Activated T-helper 2 cell treated with anti-CD3 and anti-CD28 coated beads, Interferon-gamma antibody, Interleukin-2, Interleukin-4, amounts not matched to agents 10 μg/mL and 5 μg/mL and 100 μg/mL, durations not matched to agents 14 hours and 24 hours and 36 hours (primary cell): ENCODE measurements around the gene CBX7. TPM values are rescaled to one million over a fixed set of nuclear protein-coding genes. Genes with fewer than 3 reads are reported as not detected.

ENCODE experiments used
- DNase-seq: peaks from one replicate; pipeline ENCODE4 v3.0.0; 2021; ENCODE audit warnings: low spot score
- H3K27ac Mint-ChIP-seq: one replicate; pipeline ENCODE4 v1.8.0; 2021; ENCODE audit warnings: mixed read lengths
- H3K27me3 Mint-ChIP-seq: one replicate; pipeline ENCODE4 v1.8.0; 2021; ENCODE audit warnings: low read depth, mixed read lengths
- H3K36me3 Mint-ChIP-seq: one replicate; pipeline ENCODE4 v1.8.0; 2021; ENCODE audit warnings: low read depth, mixed read lengths
- H3K4me1 Mint-ChIP-seq: one replicate; pipeline ENCODE4 v1.8.0; 2021; ENCODE audit warnings: low read depth, mixed read lengths
- H3K4me3 Mint-ChIP-seq: one replicate; pipeline ENCODE4 v1.8.0; 2021; ENCODE audit warnings: low read depth, mild to moderate bottlenecking, moderate library complexity, mixed read lengths
- H3K9me3 Mint-ChIP-seq: one replicate; pipeline ENCODE4 v1.8.0; 2021; ENCODE audit warnings: mixed read lengths
- intact Hi-C: fragments of 100-400 bp; cut with micrococcal nuclease; formaldehyde crosslinking; loops from one replicate; pipeline ENCODE4 v1.15.1; 2023
- total RNA-seq: library from RNA; stranded (reverse); gene quantifications from 2 replicates; pipeline ENCODE4 v1.2.3, GENCODE V29; 2022

Gene CBX7
- total RNA-seq, 1 donor from 2014 or later, result 11.8 TPM

DNA sequence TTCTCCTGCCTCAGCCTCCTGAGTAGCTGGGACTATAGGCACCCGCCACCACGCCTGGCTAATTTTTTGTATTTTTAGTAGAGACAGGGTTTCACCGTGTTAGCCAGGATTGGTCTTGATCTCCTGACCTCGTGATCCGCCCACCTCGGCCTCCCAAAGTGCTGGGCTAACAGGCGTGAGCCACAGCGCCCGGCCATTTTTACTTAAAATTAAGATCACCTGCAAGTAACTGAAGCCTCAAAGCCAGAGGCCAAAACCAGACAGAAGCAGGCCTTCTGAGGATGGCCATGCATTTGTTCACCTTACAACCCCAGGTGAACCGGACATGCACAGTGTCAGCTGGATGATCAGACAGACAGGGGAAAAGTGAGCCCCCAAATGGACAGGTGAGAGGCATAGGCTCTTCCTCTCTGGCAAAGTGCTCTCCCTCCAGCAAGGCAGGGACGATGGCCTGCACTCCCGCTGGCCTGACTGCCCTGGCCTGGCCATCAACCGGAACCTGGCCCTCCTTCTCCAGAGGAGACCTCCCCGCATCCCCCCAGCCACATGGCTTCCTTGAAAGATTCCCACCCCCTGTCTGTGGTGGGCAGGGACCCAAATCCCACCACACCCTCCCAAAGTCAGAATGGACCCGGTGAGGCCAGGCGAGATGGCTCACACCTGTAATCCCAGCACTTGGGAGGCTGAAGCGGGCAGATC lies 29.6 kb downstream of the CBX7 start:
- intact Hi-C loops, result no loop called here
- Mint-ChIP-seq H3K27me3 (no peaks in the 10 kb centered on the region), H3K27ac (no peak overlapping the region), H3K9me3 (no peaks in the 10 kb centered on the region), H3K36me3 (no peaks in the 10 kb centered on the region), H3K4me1 (peaks cover 13% of the 10 kb centered on the region), H3K4me3 (no peak overlapping the region)
- no peak for DNase-seq

DNA sequence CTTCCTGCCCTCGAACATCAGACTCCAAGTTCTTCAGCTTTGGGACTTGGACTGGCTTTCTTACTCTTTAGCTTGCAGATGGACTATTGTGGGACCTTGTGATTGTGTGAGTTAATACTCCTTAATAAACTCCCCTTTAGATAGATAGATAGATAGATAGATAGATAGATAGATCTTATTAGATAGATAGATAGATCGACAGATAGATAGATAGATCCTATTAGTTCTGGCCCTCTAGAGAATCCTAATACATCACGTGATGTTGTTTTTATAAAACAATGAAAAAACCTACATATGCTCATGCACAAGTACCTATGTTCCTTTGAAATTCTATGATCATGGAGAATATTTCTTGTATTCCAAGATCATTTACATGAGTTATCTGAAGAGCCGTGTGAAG lies 31.5 kb downstream of the CBX7 start:
- Mint-ChIP-seq H3K27me3 (no peaks in the 10 kb centered on the region), H3K9me3 (no peaks in the 10 kb centered on the region), H3K4me3 (no peak overlapping the region), H3K4me1 (peaks cover 29% of the 10 kb centered on the region), H3K36me3 (no peaks in the 10 kb centered on the region), H3K27ac (no peak overlapping the region)
- DNase-seq, result no peak
- intact Hi-C loops, result no loop called here

DNA sequence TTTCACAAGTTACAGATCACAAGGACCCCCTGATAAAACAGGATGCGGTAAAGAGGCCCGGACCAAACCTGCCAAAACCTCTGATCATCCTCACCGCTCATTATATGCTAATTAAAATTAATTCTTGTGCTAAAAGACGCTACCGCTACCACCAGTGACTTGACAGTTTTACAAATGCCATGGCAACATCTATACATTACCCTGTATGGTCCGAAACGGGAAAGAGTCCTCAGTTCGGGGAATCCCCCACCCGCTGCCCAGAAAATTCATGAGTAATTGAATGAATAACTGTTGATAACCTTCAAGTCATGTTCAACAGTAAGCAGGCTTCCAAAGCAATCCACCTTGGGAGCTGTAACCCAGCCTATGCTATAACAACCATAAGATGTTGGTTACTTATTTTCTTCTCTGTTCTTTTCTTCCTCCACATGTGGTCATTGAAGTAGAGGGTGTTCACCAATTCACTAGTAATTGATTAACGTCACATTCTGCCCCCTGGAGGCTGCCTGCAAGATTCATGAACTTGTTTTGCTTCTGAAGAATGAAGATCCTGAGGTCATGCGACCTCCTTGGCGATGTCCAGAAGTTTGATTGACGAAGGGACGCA lies 34.8 kb downstream of the CBX7 start:
- Mint-ChIP-seq H3K4me1 (peaks cover 50% of the 10 kb centered on the region), H3K9me3 (no peaks in the 10 kb centered on the region), H3K27me3 (no peaks in the 10 kb centered on the region), H3K27ac (peak overlapping the region; percentile 90), H3K4me3 (peak overlapping the region; percentile 41), H3K36me3 (no peaks in the 10 kb centered on the region)
- intact Hi-C loops, result loop anchor here (1.0 to 5.0 kb wide), 5 partner anchors 27 to 247 kb away; partner anchors contain the start of genes APOBEC3C and APOBEC3G
- peak; percentile 58 for DNase-seq

DNA sequence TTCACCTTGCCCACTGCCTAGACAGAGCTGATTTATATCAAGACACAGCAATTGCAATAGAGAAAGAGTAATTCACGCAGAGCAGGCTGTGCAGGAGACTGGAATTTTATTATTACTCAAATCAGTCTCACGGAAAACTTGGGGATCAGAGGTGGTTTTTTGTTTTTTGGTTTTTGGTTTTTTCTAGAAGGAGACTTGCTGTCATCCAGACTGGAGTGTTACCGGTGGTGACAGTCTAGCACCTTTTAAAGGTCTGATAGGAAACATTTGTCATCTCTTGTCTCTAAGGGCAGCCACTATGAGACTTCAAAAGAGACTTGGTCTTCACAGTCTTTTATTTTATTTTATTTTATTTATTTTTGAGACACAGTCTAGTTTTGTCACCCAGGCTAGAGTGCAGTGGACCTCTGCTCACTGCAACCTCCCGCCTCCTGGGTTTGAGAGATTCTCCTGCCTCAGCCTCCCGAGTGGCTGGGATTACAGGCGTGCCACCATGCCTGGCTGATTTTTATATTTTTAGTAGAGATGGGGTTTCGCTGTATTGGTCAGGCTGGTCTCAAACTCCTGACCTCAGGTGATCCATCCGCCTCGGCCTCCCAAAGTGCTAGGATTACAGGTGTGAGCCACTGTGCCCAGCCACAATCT lies 36.4 kb downstream of the CBX7 start:
- Mint-ChIP-seq H3K9me3 (no peaks in the 10 kb centered on the region), H3K36me3 (no peaks in the 10 kb centered on the region), H3K27ac (peak overlapping the region; percentile 90), H3K4me1 (peaks cover 44% of the 10 kb centered on the region), H3K4me3 (no peak overlapping the region), H3K27me3 (no peaks in the 10 kb centered on the region)
- intact Hi-C loops, result loop anchor here (2.0 to 5.0 kb wide), 4 partner anchors 25 to 245 kb away; partner anchors contain the start of gene APOBEC3C
- DNase-seq, result no peak

DNA sequence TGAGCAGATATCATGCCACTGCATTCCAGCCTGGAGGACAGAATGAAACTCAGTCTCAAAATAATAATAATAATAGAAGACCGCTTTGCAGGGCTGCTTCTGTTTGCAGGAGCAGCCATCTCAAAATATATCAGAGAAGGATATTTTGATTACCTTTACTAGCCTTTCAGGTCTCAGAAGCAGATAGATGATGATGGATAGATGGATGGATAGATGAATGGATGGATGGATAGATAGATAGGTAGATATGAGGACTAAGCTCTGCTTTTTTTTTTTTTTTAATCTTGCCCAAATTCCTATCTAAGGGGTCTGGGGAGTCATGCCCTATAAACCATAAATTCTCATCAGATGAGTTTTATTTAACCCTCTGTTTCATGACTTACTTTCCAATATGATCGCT lies 36.9 kb downstream of the CBX7 start:
- Mint-ChIP-seq H3K9me3 (no peaks in the 10 kb centered on the region), H3K4me1 (peaks cover 48% of the 10 kb centered on the region), H3K36me3 (no peaks in the 10 kb centered on the region), H3K4me3 (no peak overlapping the region), H3K27me3 (no peaks in the 10 kb centered on the region), H3K27ac (peak overlapping the region; percentile 56)
- no peak for DNase-seq
- intact Hi-C loops, result loop anchor here (5.0 kb wide), 1 partner anchor 173 kb away; no protein-coding TSS in a partner anchor

DNA sequence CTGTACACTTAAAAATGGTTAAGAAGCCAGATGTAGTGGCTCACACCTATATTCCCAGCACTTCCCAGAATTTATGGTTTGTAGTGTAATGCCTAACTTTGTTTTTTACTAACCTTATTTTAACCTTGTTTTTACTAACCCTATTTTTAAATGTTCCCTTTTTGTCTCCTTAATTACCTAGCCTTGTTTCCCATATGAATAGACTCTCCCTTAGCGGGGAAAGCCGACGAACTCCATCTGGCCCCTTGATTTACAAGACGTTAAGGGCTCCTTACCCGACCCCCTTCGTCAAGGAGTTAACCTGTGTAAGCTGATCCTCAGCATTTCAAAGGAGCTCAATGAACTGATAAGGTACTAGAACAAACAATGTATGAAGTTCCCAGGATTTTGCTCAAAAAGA lies 38.4 kb downstream of the CBX7 start:
- no peak overlapping the region for H3K27ac Mint-ChIP-seq
- H3K27me3 Mint-ChIP-seq, result no peaks in the 10 kb centered on the region
- intact Hi-C loops, result no loop called here
- H3K9me3 Mint-ChIP-seq, result no peaks in the 10 kb centered on the region
- H3K4me3 Mint-ChIP-seq, result no peak overlapping the region
- H3K4me1 Mint-ChIP-seq, result peaks cover 48% of the 10 kb centered on the region
- DNase-seq, result no peak
- H3K36me3 Mint-ChIP-seq, result no peaks in the 10 kb centered on the region

DNA sequence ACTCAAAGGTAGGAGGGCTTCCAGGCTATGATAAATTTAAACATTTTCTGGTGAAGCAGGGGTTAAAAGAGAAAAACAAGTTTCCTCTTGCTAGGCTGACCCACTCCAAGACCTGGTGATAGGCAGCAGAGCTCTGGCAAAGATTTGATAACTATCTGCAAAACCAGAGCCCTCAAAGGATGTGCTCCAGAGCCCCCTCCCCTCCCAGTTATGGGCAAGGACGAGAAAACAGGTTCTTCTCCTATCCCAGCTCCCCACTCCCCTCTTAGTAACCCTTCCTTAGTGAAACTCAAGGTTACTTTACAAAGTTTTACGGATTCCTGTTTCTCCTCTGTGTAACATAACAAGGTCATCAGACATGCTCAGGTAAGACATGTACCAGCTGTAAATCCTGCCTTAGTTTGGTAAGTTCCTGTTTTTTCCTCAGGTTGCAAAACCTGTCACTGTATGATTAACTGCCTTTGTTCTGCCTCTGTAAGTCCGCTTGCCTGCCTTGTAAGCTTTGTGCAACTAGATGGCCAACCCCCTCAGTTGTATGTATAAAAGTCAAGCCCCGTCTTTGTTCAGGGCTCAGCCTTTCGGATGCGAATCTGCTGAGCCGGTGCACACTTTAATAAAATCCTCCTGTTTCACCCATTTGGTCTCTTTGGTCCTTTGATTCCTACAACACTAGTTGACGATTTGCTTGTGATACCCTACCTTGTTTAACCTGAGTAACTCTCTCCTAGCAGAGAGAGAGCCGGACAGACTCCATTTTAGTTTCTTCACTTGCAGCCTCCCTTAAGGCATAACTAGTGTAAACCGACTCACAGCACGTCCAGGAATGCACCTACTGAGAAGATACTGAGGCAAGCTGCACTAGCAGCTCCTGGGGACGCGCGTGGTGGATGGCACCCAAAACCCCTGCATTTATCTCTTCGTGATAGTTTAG lies 41.6 kb downstream of the CBX7 start:
- Mint-ChIP-seq H3K4me1 (peaks cover 26% of the 10 kb centered on the region), H3K9me3 (no peaks in the 10 kb centered on the region), H3K4me3 (no peak overlapping the region), H3K27me3 (no peaks in the 10 kb centered on the region), H3K27ac (peak overlapping the region; percentile 9), H3K36me3 (no peaks in the 10 kb centered on the region)
- no peak for DNase-seq
- intact Hi-C loops, result no loop called here

DNA sequence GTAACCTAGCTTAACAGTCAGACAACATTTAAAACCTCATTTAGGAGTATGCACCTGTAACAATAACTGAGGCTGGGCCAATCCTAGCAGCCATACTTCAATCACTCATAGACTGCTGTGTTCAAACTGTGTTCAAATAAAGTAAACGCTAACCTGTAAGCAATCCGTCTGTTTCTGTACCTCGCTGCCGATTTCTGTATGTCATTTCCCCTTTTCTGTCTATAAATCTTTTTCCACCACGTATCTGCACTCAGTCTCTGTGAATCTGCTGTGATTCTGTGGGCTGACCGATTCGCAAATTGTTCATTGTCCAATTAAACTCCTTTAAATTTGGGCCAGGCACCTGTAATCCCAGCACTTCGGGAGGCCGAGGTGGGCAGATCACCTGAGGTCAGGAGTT lies 43.1 kb downstream of the CBX7 start:
- DNase-seq, result no peak
- Mint-ChIP-seq H3K4me3 (no peak overlapping the region), H3K36me3 (no peaks in the 10 kb centered on the region), H3K9me3 (no peaks in the 10 kb centered on the region), H3K4me1 (peaks cover 14% of the 10 kb centered on the region), H3K27me3 (no peaks in the 10 kb centered on the region), H3K27ac (no peak overlapping the region)
- intact Hi-C loops, result no loop called here

DNA sequence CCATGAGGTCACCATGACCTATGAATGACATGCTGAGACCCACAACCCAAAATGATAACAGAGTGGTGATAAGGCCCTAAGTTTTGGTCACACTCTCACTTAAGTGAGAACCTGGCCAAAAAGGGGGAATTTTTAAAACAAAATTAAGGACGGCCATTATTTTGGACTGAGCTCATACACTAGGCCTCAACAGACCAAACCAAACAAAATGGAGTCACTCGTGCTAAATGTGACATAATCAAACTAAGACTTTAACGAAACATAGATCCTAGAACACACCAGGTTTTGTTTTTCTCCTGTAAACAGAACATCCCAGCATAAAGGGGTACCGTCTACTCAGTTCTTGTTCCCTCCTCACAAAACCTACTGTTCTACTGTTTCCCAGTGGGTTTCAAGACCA lies 44.0 kb downstream of the CBX7 start:
- Mint-ChIP-seq H3K9me3 (no peaks in the 10 kb centered on the region), H3K27me3 (no peaks in the 10 kb centered on the region), H3K4me3 (no peak overlapping the region), H3K4me1 (peaks cover 10% of the 10 kb centered on the region), H3K36me3 (no peaks in the 10 kb centered on the region), H3K27ac (no peak overlapping the region)
- no peak for DNase-seq
- intact Hi-C loops, result no loop called here

DNA sequence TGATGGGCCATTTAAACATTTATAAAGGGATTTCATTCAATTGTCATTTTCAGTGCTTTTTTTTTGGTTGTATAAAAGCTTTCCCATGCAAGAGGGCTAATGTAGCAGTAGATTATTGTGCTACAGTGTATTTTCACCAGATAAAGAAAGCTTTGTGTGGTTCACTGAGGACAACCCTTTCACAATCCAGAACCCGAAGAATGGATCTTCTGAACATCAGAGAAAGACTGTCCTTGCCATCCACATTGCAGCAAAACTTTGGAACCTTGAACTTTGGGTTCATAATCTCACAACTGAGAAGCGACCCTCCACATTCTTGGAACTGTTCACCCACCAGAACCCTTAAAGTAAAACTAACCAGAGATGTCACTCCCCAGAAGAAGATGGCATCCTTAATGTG lies 46.2 kb downstream of the CBX7 start:
- H3K36me3 Mint-ChIP-seq, result no peaks in the 10 kb centered on the region
- H3K4me3 Mint-ChIP-seq, result no peak overlapping the region
- H3K9me3 Mint-ChIP-seq, result no peaks in the 10 kb centered on the region
- DNase-seq, result no peak
- H3K27me3 Mint-ChIP-seq, result no peaks in the 10 kb centered on the region
- H3K4me1 Mint-ChIP-seq, result peaks cover 9% of the 10 kb centered on the region
- no peak overlapping the region for H3K27ac Mint-ChIP-seq
- intact Hi-C loops, result no loop called here

DNA sequence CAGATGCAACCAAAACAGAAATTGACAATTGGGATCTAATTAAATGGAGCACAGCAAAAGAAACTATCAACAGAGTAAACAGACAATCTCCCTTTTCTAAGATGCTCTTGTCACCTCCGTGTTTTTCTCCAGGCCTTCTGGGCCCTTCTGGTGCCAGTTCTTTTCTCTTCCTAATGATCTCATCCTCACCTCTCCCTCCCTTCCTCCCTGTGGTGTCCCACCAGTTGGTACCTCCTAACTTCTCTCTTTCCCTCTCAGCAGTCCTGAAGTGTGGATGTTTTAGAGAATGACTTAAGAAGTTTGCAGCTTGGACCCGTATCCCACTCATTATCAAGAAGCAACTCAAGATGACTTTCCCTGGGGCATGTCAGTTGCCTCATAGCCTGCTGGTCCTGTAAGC lies 49.0 kb downstream of the CBX7 start:
- intact Hi-C loops, result no loop called here
- DNase-seq, result no peak
- H3K4me3 Mint-ChIP-seq, result no peak overlapping the region
- H3K4me1 Mint-ChIP-seq, result peaks cover 25% of the 10 kb centered on the region
- no peaks in the 10 kb centered on the region for H3K36me3 Mint-ChIP-seq
- H3K9me3 Mint-ChIP-seq, result no peaks in the 10 kb centered on the region
- H3K27ac Mint-ChIP-seq, result no peak overlapping the region
- H3K27me3 Mint-ChIP-seq, result no peaks in the 10 kb centered on the region

DNA sequence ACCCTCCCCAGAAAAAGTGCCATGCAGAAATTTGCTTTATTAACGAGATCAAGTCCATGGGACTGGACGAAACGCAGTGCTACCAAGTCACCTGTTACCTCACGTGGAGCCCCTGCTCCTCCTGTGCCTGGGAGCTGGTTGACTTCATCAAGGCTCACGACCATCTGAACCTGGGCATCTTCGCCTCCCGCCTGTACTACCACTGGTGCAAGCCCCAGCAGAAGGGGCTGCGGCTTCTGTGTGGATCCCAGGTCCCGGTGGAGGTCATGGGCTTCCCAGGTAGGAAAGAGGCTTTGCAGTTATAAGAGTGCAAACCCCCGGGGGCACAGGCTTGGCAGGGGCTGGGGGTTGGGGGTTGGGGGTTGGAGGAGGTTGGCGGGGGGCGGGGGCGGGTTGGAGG lies 51.3 kb downstream of the CBX7 start:
- Mint-ChIP-seq H3K4me3 (no peak overlapping the region), H3K27ac (no peak overlapping the region), H3K9me3 (no peaks in the 10 kb centered on the region), H3K4me1 (peaks cover 41% of the 10 kb centered on the region), H3K36me3 (no peaks in the 10 kb centered on the region), H3K27me3 (no peaks in the 10 kb centered on the region)
- DNase-seq, result no peak
- intact Hi-C loops, result no loop called here
